B cell (primary cell): ENCODE data around the gene LTBP2.

Experiments
- EZH2 ChIP-seq: IDR thresholded peaks from 2 replicates; pipeline ENCODE4 v1.6.1; 2012; ENCODE audit warnings: borderline replicate concordance, low read depth, mild to moderate bottlenecking, moderate library complexity, low read length; ENCODE audit not compliant: insufficient read depth, poor library complexity, severe bottlenecking
- TF ChIP-seq, protein P1 (sequence below): fragments of 200-600 bp; IDR thresholded peaks from one replicate; pipeline ENCODE4 v1.8.0; 2022; ENCODE audit warnings: antibody characterized with exemption, mild to moderate bottlenecking

GRCh38 chr14:74575936-74576335, 36.1 kb downstream of the LTBP2 start:
- TF ChIP-seq, protein P1, sequence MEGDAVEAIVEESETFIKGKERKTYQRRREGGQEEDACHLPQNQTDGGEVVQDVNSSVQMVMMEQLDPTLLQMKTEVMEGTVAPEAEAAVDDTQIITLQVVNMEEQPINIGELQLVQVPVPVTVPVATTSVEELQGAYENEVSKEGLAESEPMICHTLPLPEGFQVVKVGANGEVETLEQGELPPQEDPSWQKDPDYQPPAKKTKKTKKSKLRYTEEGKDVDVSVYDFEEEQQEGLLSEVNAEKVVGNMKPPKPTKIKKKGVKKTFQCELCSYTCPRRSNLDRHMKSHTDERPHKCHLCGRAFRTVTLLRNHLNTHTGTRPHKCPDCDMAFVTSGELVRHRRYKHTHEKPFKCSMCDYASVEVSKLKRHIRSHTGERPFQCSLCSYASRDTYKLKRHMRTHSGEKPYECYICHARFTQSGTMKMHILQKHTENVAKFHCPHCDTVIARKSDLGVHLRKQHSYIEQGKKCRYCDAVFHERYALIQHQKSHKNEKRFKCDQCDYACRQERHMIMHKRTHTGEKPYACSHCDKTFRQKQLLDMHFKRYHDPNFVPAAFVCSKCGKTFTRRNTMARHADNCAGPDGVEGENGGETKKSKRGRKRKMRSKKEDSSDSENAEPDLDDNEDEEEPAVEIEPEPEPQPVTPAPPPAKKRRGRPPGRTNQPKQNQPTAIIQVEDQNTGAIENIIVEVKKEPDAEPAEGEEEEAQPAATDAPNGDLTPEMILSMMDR: no peak
- TF ChIP-seq EZH2: no peak
